Left lung (tissue), 10 donors: ENCODE measurements around the gene PKMYT1. TPM values are rescaled to one million over a fixed set of nuclear protein-coding genes. Genes with fewer than 3 reads are reported as not detected.

Source experiments
- ATAC-seq: fragments of 200-7000 bp; cut with Tn5 transposase; one replicate; pipeline ENCODE4 v1.9.1; 2020; ENCODE audit warnings: moderate library complexity
- DNase-seq, 4 donors: peaks; one replicate each; pipeline ENCODE4 v3.0.0-alpha.2; 2013 to 2020
- H3K27ac ChIP-seq, 2 donors: fragments of 200-600 bp; sonication (generic) in 1 of 2; one replicate each; pipeline versions ENCODE4 v1.5.0 to v1.8.0; 2020 to 2021
- H3K27me3 ChIP-seq, 2 donors: fragments of 200-600 bp; sonication (generic) in 1 of 2; one replicate each; pipeline versions ENCODE4 v1.5.0 to v1.8.0; 2020 to 2021
- H3K36me3 ChIP-seq, 2 donors: fragments of 200-600 bp; sonication (generic) in 1 of 2; one replicate each; pipeline versions ENCODE4 v1.5.0 to v1.8.0; 2020 to 2021
- H3K4me1 ChIP-seq, 2 donors: fragments of 200-600 bp; one replicate each; pipeline ENCODE4 v1.8.0; 2021
- H3K4me3 ChIP-seq, 2 donors: fragments of 200-600 bp; sonication (generic) in 1 of 2; one replicate each; pipeline versions ENCODE4 v1.5.0 to v1.8.0; 2020 to 2021; ENCODE audit warnings: mild to moderate bottlenecking in 1 of 2
- H3K9me3 ChIP-seq, 2 donors: fragments of 200-600 bp; sonication (generic) in 1 of 2; one replicate each; pipeline versions ENCODE4 v1.5.0 to v1.8.0; 2020 to 2021
- CTCF ChIP-seq, 2 donors: fragments of 200-600 bp; sonication (generic) in 1 of 2; IDR thresholded peaks; one replicate each; pipeline versions ENCODE4 v1.5.0 to v1.8.0; 2021; ENCODE audit warnings: antibody characterized with exemption in 2 of 2
- intact Hi-C, 2 donors: fragments of 100-400 bp; cut with DNase I; formaldehyde crosslinking; loops; one replicate each; pipeline versions ENCODE4 v1.11.2 to v1.14.2; 2022
- polyA plus RNA-seq, 6 donors: library from polyadenylated mRNA; unstranded; fragments of 120-200 nt; gene quantifications; one replicate each; pipeline ENCODE4 v1.2.1, GENCODE V29; 2013; ENCODE audit not compliant: insufficient read length in 6 of 6
- total RNA-seq, 2 donors: library from RNA; stranded (reverse); fragmentation: NEBNext Ultra II Directional; extraction: Animal tissue kit (Norgen Biotek cat#: 25700); gene quantifications; one replicate each; pipeline ENCODE4 v1.2.1, GENCODE V29; 2021
- donor health status: DM: no; HTN: yes; CAD: no.
- donor health status: DM: no; HTN: no; CAD: no.

PKMYT1 gene
- total and polyA plus RNA-seq, 8 donors = 13.9 to 21.8 (median 17.2) TPM

DNA sequence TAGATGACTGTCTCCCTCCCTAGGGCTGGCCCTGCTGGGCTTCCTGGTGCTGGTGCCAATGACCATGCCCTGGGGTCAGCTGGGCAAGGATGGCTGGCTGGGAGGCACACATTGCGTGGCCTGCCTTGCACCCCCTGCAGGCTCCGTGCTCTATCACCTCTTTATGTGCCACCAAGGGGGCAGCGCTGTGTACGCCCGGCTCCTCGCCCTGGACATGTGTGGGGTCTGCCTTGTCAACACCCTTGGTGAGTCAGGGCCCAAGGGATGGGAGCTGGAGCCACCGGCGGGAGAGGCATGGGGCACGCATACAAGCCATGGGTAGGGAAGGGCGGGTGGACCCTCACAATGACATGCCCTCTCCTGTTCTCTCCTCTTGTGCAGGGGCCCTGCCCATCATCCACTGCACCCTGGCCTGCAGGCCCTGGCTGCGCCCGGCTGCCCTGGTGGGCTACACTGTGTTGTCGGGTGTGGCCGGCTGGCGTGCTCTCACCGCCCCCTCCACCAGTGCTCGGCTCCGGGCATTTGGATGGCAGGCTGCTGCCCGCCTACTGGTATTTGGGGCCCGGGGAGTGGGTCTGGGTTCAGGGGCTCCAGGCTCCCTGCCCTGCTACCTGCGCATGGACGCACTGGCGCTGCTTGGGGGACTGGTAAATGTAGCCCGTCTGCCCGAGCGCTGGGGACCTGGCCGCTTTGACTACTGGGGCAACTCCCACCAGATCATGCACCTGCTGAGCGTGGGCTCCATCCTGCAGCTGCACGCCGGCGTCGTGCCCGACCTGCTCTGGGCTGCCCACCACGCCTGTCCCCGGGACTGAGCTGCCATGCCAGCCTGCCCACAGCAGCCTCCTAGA lies 8.9 kb downstream of the PKMYT1 start:
- no peak for ATAC-seq
- Histone ChIP-seq H3K4me3 (no peak overlapping the region), H3K4me1 (peaks cover 3 to 46% of the 10 kb centered on the region in 2 donors), H3K27me3 (peaks cover 23 to 24% of the 10 kb centered on the region in 2 donors), H3K36me3 (peaks cover 0 to 19% of the 10 kb centered on the region in 2 donors), H3K9me3 (no peaks in the 10 kb centered on the region), H3K27ac (no peak overlapping the region)
- intact Hi-C loops = no loop called here
- no peak for TF ChIP-seq CTCF (IDR thresholded peaks at IDR 0.05)
- DNase-seq = peak in 1 of 4 donors; percentile 78

GRCh38 chr16:2970563-2970962 lies 9.7 kb downstream of the PKMYT1 start:
- intact Hi-C loops = no loop called here
- no peak for DNase-seq
- ATAC-seq = no peak

DNA sequence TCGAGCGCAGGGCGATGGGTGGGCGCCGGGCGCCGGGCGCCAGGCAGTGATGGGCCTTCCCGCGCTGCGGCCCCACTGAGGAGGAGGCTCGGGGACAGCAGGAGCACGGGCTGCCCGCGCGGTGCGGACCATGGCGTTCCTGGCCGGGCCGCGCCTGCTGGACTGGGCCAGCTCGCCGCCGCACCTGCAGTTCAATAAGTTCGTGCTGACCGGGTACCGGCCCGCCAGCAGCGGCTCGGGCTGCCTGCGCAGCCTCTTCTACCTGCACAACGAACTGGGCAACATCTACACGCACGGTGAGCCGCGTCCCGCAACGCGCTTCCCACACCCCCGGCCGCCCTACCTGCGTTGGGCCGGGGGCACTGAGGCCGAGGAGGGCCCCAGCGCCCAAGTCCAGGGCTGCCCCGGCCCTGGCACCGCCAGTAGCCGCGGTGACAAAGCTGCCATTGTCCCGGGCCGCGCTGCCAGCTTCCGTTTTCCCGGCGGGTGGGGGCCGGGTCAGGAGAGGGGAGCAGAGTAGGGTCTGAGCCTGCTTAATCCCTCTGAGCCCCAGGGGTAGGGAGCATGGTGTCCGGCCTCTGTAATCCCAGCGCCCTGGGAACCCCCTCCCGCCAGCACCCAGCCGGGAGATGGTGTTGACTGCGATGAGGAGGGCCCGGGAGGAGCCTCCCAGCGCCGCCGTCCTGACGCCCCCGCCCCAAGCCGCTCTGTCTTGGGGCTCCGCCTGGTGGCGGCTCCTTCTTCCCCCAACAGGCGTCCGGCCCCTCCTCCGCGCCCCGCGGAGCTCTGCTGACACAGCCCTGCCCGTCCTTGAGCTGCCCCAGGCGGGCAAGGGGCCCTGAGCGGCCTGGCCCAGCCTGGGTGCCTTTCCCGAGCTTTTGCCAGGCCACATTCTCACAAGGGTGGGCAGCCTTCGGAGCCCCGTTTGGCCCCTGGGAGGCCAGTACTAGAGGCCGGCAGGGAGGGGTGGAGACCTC lies 10.4 kb downstream of the PKMYT1 start:
- H3K4me1 ChIP-seq = peaks cover 4 to 59% of the 10 kb centered on the region in 2 donors
- DNase-seq (peak in 3 of 4 donors; percentile 52 to 93 (median 81)), ATAC-seq (peak; percentile 70)

More at GRCh38 chr16:2970563-2970962, 9.7 kb downstream of the PKMYT1 start:
- Histone ChIP-seq H3K4me3 (peak overlapping the region; percentile 72 to 80), H3K27ac (no peak overlapping the region), H3K4me1 (peaks cover 3 to 52% of the 10 kb centered on the region in 2 donors), H3K27me3 (peaks cover 31 to 32% of the 10 kb centered on the region in 2 donors), H3K36me3 (peaks cover 0 to 16% of the 10 kb centered on the region in 2 donors), H3K9me3 (no peaks in the 10 kb centered on the region)
- TF ChIP-seq CTCF (IDR thresholded peaks at IDR 0.05) = no peak

DNA sequence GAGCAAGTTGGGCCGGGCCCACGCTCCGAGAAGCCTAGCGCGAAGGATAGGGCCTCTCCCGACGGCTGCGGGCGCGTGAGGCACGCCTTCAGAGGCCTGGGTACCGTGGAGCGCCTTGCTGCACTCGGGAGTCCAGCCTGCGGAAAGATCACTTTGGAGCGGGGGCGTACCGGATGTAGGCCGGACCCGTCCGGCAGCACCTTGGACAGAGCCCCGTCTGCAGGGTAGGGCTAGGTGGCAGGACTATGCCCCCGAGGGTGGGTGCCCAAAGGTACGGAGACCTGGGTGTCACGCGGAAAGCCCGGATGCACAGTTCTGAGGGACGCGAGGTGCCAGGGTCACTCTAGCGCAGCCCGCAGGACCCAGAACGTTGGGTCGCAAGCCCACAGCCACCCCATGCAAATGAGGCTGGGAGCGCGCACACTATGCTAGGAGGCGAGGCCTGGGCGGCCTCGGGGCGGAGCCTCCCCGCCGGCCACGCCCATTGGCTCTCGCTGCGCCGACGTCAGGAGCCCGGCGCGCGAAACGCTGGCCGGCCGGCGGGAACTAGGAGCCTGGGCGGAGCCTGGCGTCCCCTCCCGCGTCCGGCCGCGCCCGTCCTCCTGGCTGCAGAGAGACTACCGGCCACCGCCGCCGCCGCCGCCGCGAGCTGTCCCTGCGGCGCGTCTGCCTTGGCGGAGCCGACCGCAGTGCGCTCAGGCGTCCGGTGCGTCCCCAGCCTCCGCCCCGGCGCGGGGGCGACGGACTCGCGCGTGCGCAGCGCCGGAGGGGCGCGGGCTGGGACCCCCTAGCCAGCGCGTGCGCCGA lies 11.3 kb downstream of the PKMYT1 start, which contains the start of gene PAQR4:
Gene PAQR4, plus strand, starts transcription at position 611 of the 807 bp plus-strand sequence. CDS start 327 bp downstream, outside the sequence.
- peak; percentile 86 to 98 (median 90) for DNase-seq
- Histone ChIP-seq H3K36me3 (peaks cover 0 to 7% of the 10 kb centered on the region in 2 donors), H3K27ac (peak within 1 kb of the TSS; percentile 13 to 63), H3K9me3 (no peaks in the 10 kb centered on the region), H3K27me3 (peaks cover 47 to 48% of the 10 kb centered on the region in 2 donors), H3K4me1 (peaks cover 13 to 68% of the 10 kb centered on the region in 2 donors), H3K4me3 (peak within 1 kb of the TSS; percentile 72 to 80)
- ATAC-seq = peak; percentile 92
- intact Hi-C loops = no loop called here
- TF ChIP-seq CTCF (IDR thresholded peaks at IDR 0.05) = no peak

More for the DNA sequence above, 10.4 kb downstream of the PKMYT1 start:
- no peaks in the 10 kb centered on the region for H3K9me3 ChIP-seq
- peak; percentile 39 to 49 for TF ChIP-seq CTCF (IDR thresholded peaks at IDR 0.05)
- intact Hi-C loops = no loop called here
- H3K36me3 ChIP-seq = peaks cover 0 to 9% of the 10 kb centered on the region in 2 donors
- peak overlapping the region; percentile 72 to 80 for H3K4me3 ChIP-seq
- peak overlapping the region; percentile 13 to 63 for H3K27ac ChIP-seq
- H3K27me3 ChIP-seq = peaks cover 38 to 39% of the 10 kb centered on the region in 2 donors
